Measurements from ENCODE around the gene BLM. TPM values are rescaled to one million over a fixed set of nuclear protein-coding genes. Genes with fewer than 3 reads are reported as not detected.

The BLM gene
- total RNA-seq, 1 donor from 2014 or later: 11.5 TPM

- no peak for DNase-seq (ENCODE audit: low spot score)
- Mint-ChIP-seq H3K27ac (ENCODE audit: unreplicated experiment) (no peak overlapping the region), H3K36me3 (ENCODE audit: low read depth, unreplicated experiment) (no peaks in the 10 kb centered on the region), H3K9me3 (ENCODE audit: unreplicated experiment) (no peaks in the 10 kb centered on the region), H3K27me3 (ENCODE audit: unreplicated experiment) (peaks cover 5% of the 10 kb centered on the region), H3K4me3 (ENCODE audit: unreplicated experiment) (no peak overlapping the region), H3K4me1 (ENCODE audit: unreplicated experiment) (peaks cover 14% of the 10 kb centered on the region)
- TF ChIP-seq CTCF (IDR thresholded peaks at IDR 0.05; ENCODE audit: unreplicated experiment): no peak
Measured at GRCh38 chr15:90694987-90695386, 22.2 kb upstream of the BLM start.

GRCh38 chr15:90697175-90697574 lies 20.0 kb upstream of the BLM start:
- DNase-seq (ENCODE audit: low spot score): no peak
- H3K4me1 Mint-ChIP-seq (ENCODE audit: unreplicated experiment): peaks cover 4% of the 10 kb centered on the region

GRCh38 chr15:90698629-90699028 lies 18.5 kb upstream of the BLM start:
- no peak for TF ChIP-seq CTCF (IDR thresholded peaks at IDR 0.05; ENCODE audit: unreplicated experiment)
- Mint-ChIP-seq H3K36me3 (ENCODE audit: low read depth, unreplicated experiment) (no peaks in the 10 kb centered on the region), H3K4me1 (ENCODE audit: unreplicated experiment) (no peaks in the 10 kb centered on the region), H3K9me3 (ENCODE audit: unreplicated experiment) (no peaks in the 10 kb centered on the region), H3K4me3 (ENCODE audit: unreplicated experiment) (no peak overlapping the region), H3K27me3 (ENCODE audit: unreplicated experiment) (peaks cover 3% of the 10 kb centered on the region), H3K27ac (ENCODE audit: unreplicated experiment) (no peak overlapping the region)
- DNase-seq (ENCODE audit: low spot score): no peak

More at GRCh38 chr15:90697175-90697574, 20.0 kb upstream of the BLM start:
- Mint-ChIP-seq H3K4me3 (ENCODE audit: unreplicated experiment) (no peak overlapping the region), H3K27ac (ENCODE audit: unreplicated experiment) (no peak overlapping the region), H3K9me3 (ENCODE audit: unreplicated experiment) (no peaks in the 10 kb centered on the region), H3K36me3 (ENCODE audit: low read depth, unreplicated experiment) (no peaks in the 10 kb centered on the region), H3K27me3 (ENCODE audit: unreplicated experiment) (peaks cover 3% of the 10 kb centered on the region)
- no peak for TF ChIP-seq CTCF (IDR thresholded peaks at IDR 0.05; ENCODE audit: unreplicated experiment)

GRCh38 chr15:90701048-90701447 lies 16.1 kb upstream of the BLM start:
- no peak overlapping the region for H3K4me3 Mint-ChIP-seq (ENCODE audit: unreplicated experiment)
- H3K4me1 Mint-ChIP-seq (ENCODE audit: unreplicated experiment): no peaks in the 10 kb centered on the region
- no peak for TF ChIP-seq CTCF (IDR thresholded peaks at IDR 0.05; ENCODE audit: unreplicated experiment)
- DNase-seq (ENCODE audit: low spot score): no peak
- no peaks in the 10 kb centered on the region for H3K9me3 Mint-ChIP-seq (ENCODE audit: unreplicated experiment)
- no peak overlapping the region for H3K27ac Mint-ChIP-seq (ENCODE audit: unreplicated experiment)
- peaks cover 5% of the 10 kb centered on the region for H3K27me3 Mint-ChIP-seq (ENCODE audit: unreplicated experiment)
- peaks cover under 1% of the 10 kb centered on the region for H3K36me3 Mint-ChIP-seq (ENCODE audit: low read depth, unreplicated experiment)

- peak; percentile 37 for DNase-seq (ENCODE audit: low spot score)
- Mint-ChIP-seq H3K4me3 (ENCODE audit: unreplicated experiment) (no peak overlapping the region), H3K27ac (ENCODE audit: unreplicated experiment) (no peak overlapping the region), H3K9me3 (ENCODE audit: unreplicated experiment) (no peaks in the 10 kb centered on the region), H3K4me1 (ENCODE audit: unreplicated experiment) (no peaks in the 10 kb centered on the region), H3K36me3 (ENCODE audit: low read depth, unreplicated experiment) (peaks cover 3% of the 10 kb centered on the region), H3K27me3 (ENCODE audit: unreplicated experiment) (peaks cover 5% of the 10 kb centered on the region)
- TF ChIP-seq CTCF (IDR thresholded peaks at IDR 0.05; ENCODE audit: unreplicated experiment): no peak
Measured at GRCh38 chr15:90701880-90702630, 15.1 kb upstream of the BLM start.
